ENCODE results near the gene TMEM185B.

DNA sequence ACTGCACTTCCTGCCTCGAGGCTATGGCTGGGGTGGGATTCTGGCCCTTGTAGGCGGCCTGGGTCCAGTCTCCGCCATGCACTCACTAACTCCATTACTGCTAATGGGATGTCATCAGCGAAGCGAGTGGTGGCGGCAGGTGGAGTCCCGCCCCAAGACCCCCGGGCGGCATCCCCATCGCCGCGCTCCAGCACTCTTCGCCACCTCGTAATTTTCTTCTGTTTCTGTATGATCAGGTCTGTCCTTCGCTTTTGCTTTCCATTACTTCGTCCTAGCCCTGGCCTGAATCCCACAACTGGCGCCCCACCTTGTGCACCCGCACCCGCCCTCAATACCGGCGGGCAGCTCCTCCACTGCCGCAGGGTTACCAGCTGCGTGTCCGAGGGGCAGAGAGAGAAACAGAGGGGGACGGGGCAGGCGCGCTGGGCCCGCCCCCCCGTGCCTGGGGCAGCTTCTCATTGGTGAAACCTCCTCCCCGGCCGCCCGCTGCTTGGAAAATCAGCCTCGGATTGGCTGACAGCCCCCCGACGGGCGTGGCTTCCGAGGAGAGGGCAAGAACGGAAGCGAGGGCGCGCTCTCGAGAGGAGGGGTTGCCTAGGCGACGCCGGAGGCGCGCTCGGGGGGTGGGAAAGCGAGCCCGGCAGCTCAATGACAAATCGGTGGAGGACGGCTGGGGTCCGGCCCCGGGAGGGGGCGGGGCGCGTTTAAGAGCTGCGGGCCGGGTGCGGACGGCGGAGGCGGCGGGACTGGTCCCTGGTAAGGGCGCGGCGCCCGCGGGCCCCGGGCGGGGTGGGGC lies 29.2 kb upstream of the TMEM185B start, which contains the start of gene RALB:
- TF ChIP-seq, protein P1, sequence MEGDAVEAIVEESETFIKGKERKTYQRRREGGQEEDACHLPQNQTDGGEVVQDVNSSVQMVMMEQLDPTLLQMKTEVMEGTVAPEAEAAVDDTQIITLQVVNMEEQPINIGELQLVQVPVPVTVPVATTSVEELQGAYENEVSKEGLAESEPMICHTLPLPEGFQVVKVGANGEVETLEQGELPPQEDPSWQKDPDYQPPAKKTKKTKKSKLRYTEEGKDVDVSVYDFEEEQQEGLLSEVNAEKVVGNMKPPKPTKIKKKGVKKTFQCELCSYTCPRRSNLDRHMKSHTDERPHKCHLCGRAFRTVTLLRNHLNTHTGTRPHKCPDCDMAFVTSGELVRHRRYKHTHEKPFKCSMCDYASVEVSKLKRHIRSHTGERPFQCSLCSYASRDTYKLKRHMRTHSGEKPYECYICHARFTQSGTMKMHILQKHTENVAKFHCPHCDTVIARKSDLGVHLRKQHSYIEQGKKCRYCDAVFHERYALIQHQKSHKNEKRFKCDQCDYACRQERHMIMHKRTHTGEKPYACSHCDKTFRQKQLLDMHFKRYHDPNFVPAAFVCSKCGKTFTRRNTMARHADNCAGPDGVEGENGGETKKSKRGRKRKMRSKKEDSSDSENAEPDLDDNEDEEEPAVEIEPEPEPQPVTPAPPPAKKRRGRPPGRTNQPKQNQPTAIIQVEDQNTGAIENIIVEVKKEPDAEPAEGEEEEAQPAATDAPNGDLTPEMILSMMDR (IDR thresholded peaks at IDR 0.05; ENCODE audit: insufficient read depth, low read depth, low read length), result no peak
- TF ChIP-seq EZH2 (IDR thresholded peaks at IDR 0.05; ENCODE audit: insufficient read depth, low read length), result no peak

All from astrocyte (in vitro differentiated cells and primary cell).